GM13977 (cell line): ENCODE data around the gene MNS1.

ENCODE experiments used
- DNase-seq: peaks from one replicate; pipeline ENCODE4 v3.0.0; 2012; ENCODE audit warnings: low spot score
- CTCF ChIP-seq: IDR thresholded peaks from 2 replicates; pipeline ENCODE4 v1.5.1; 2012; ENCODE audit warnings: mild to moderate bottlenecking, control low read depth; ENCODE audit not compliant: insufficient read depth; ENCODE audit errors: extremely low read depth, missing control alignments
- in situ Hi-C: fragments of 300-500 bp; cut with MboI; formaldehyde crosslinking; loops from one replicate; pipeline ENCODE4 v1.12.0; 2022; ENCODE audit warnings: low sequenced_read_pairs, low pct_unique_long_range_greater_than_20kb, mixed read lengths, inconsistent platforms; ENCODE audit not compliant: unreplicated experiment

The MNS1 gene

DNA sequence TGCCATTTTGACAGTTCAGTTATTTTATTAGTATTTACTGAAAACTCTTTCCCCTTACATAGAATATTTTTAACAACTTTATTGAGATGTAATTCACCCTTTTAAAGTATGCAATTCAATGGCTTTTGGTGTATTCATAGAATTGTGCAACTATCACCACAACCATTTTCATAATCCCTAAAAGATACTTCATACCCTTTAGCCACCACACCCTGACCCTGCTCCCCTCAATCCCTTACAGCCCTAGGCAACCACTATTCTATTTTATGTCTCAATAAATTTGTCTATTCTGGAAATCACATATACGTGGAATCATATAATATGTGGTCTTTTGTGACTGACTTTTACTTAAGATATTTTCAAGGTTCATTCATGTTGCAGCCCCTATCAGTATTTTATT lies 70.0 kb downstream of the MNS1 start:
- TF ChIP-seq CTCF: no peak
- in situ Hi-C loops: no loop called here
- DNase-seq: no peak

DNA sequence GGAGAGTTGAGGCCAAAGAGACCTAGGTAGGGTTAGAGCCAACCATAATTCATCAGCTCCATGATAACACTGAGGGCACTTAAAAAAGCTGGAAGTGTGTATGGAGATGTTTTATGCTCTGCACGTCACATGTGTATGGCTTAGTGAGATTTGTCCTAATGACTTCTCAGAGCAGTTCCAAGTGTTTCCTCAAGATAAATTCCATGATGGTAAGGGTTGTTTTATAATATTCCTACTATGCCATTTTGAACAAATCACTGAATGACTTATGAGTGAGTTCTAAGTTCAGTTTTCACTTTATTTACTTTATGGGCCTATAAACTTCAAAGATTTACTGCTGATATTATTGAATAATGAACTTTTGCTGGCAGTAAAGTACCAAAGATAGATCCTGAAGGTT lies 71.7 kb downstream of the MNS1 start:
- in situ Hi-C loops: no loop called here
- DNase-seq: no peak
- TF ChIP-seq CTCF: no peak

DNA sequence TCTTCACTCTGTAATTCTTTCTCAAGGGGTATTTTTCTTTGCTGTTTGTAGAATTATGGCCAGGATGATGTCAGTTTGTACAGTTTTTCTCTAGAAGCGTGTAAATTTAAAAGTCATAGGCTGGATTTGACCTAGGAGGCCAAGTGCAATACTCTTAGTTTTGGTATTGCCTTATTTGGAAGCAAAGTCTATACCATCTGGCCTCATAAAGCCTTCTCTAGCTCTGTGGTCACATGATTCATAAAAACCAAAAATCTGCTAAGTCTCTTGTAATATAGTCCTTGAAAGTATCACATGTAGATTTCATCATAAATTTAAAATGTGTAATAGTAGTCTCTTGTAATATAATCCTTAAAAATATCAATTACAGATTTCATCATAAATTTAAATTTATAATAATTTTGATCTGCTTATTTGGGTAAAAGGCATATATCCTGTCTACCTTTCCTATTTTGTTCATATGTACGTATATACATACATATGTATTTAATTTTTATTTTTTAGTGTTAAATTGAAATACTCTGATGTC lies 74.1 kb downstream of the MNS1 start:
- in situ Hi-C loops: no loop called here
- no peak for DNase-seq
- no peak for TF ChIP-seq CTCF

GRCh38 chr15:56385908-56386307 lies 79.0 kb downstream of the MNS1 start:
- no peak for DNase-seq
- in situ Hi-C loops: no loop called here
- no peak for TF ChIP-seq CTCF

DNA sequence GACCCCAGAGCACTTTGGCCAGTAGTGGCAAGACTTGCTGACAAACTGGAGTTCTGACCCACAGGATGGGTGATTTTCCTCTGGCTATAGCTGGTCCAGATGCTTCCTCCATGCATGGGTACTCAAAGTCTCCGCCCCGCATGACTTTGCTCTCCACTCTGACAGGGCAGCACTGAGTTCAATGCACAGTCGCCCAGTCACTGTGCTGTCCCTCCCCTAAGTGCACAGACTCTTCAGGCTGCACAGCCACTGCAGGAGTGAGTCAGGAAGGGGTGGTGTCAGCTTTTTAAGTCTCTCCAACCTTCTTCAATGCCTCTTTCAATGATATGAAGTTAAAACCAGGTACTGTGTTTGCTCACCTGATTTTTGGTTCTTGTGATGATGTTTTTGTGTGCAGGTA lies 81.9 kb downstream of the MNS1 start:
- DNase-seq: no peak
- no peak for TF ChIP-seq CTCF
- in situ Hi-C loops: no loop called here
